ENCODE data around the gene ATP11B. TPM values are rescaled to one million over a fixed set of nuclear protein-coding genes. Genes with fewer than 3 reads are reported as not detected.

The ATP11B gene
- total RNA-seq, 1 donor from 2014 or later = 115 TPM

DNA sequence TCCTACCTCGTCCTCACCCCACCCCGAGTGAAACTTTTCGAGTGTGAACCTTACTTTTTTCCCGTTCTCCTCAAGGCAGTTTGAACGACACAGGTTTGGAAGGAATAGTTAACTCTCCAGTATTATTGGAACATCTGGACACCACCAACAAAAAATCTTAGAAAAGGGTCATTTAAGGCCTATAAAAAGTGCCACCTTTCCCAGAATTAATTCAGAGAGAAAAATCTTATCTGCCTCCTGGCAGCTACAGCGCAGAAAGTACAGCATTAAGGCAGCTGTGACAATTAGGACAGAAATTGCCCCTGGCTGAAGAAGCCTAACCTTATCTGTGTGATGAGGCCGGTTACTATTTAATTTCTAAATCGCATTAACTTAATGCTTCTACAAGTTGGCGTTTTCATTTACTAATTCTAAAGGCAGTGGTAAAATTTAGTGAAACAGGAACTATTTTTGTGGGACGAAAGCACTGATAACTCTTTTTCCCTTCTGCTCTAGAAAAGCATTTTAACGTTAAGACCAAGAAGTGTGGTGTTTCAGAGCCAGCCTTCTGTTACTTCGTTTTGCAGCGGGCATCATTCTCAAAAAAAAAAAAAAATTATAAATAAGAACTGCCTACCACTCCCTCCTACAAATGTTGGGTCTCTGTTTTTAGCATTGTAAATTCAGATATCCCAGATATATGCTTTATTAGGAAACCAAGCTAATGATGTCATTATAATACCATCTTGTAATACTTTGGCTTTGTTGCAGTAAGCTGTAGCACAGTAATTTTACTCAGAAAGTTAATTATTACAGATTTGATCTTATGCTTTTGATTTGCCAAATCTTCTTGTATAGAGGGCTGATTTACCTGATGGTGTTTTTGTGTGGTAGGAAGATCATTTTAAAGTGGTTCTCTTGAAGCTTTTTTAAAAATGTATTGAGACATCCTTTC lies 1.4 kb downstream of the ATP11B start:
- intact Hi-C loops (cut with micrococcal nuclease) = loop anchor here (1.0 to 10.0 kb wide), 13 partner anchors 16 to 1882 kb away; partner anchors contain the start of genes DNAJC19, EIF2B5, FXR1 and KLHL6

DNA sequence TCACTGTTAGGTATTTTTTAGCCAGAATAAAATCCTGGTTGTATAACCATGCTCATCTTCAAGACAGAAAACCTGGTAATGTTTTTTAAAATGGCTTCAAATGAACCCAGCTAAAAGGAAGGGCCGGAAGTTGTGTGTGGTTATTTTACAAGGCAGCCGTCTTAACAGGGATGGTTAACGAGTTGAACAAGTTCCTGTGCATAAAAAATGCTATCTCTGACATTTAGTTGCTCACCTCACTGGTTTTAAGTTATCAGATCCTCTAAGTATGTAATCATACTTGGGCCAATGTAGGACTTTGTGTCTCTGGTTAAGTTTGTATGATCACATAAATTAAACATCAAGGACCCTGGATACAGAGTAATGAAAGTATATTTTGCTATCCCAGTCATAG lies 2.1 kb downstream of the ATP11B start:
- intact Hi-C loops (cut with micrococcal nuclease) = loop anchor here (1.0 to 10.0 kb wide), 7 partner anchors 15 to 1807 kb away; partner anchors contain the start of genes DNAJC19, EIF2B5 and KLHL6

DNA sequence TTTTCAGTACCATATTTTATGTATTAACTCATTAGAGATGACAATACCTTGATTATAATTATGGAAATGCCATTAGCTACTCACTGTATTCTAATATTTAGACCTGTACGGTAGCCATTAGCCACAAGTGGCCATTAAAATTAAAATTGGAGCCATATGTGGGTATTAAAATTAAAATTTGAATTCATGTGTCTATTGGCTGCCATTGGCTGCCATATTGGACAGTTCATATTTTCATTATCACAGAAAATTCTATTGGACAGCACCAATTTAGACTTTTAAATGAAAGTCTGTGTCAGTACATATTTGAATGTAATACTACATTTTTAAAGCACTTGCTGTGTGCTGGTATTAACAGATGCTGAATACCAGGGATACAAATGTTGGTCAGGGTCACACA lies 3.0 kb downstream of the ATP11B start:
- intact Hi-C loops (cut with micrococcal nuclease) = loop anchor here (10.0 kb wide), 2 partner anchors 758 to 1338 kb away; partner anchors contain the start of genes EIF2B5 and KLHL6

DNA sequence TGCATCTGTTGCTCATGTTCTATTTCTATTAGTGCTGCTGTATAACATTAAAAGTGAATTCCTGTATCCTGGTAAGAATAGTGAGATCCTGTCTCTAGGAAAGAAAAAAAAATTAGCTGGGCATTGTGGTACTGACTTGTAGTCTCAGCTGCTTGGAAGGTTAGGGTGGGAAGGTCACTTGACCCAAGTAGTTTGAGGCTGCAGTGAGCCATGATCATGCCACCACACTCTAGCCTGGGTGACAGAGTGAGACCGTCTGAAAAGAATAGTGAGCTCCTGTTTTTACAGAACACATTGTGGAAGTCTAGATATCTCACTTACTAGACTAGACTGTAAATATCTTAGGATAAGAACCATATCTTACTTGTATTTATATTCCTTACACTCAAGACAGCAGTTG lies 4.6 kb downstream of the ATP11B start:
- intact Hi-C loops (cut with micrococcal nuclease) = loop anchor here (10.0 kb wide), 2 partner anchors 757 to 1337 kb away; partner anchors contain the start of genes EIF2B5 and KLHL6

DNA sequence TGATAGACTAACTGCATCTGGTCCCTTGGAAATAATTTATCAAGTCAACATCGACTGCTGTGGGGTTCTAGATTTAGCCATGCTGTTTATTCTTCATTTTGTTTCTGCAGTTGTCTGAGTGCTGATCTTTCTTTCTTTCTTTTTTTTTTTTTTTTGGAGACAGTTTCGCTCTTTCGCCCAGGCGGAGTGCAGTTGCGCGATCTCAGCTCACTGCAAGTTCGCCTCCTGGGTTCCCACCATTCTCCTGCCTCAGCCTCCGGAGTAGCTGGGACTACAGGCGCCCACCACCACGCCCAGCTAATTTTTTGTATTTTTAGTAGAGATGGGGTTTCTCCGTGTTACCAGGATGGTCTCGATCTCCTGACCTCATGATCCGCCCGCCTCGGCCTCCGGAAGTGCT lies 5.8 kb downstream of the ATP11B start:
- intact Hi-C loops (cut with micrococcal nuclease) = loop anchor here (10.0 kb wide), 2 partner anchors 756 to 1336 kb away; partner anchors contain the start of genes EIF2B5 and KLHL6

DNA sequence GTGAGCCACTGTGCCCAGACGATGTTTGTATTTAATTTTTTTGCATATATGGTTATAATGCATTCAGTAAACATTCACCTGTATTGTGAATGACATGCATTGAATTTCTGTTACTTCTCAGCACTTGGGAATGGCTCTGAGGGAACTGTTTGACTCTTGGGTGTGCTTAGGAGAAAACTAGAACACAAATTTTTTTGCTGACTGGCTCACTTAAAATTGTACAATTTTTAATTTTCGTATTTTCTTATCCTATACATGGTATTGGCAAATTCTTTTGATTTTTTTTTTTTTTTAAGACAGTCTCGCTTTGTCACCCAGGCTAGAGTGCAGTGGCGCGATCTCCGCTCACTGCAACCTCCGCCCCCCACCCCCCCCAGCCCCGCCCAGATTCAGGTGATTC lies 7.2 kb downstream of the ATP11B start:
- intact Hi-C loops (cut with micrococcal nuclease) = no loop called here

DNA sequence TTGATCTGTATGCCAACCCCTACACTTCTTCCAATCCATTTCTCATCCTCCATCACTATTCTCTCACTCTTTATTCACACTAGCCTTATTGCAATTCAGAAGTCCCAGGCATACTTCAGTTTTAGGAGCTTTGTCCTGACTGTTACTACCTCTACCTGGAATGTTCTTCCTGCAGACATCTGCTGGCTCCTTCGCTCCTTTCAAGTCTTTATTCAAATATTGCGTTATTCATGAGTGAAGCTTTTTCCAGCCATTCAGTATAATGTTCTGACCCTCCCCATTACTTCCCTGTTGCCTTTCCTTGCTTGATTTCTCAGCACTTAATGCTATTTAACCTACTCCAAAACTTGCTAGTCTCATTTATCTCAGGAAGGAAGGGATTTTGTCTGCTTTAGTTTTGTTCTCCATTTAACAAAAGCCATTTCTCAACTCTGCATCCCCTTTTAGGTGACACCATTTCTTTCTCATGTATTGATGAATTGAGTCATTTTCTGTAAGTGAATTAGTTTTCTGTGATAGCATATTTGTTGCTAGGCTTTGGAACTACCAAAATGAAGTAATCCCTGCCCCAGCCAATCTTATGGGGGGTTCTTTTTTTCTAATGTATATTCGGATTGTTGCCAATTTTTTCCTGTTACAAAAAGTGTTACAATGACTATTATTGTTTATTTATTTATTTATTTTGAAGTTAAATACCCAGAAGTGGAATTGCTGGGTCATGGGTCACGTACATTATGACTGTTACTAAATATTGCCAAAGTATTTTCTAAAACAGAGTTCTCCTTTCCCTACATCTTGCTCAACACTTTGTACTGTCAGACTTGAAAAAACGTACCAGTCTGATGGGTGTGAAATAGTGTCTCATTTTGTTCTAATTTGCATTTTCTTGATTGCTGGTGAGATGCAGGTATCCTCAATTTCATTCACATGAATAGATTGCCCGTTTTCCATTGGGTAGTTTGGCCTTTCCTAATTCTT lies 9.4 kb downstream of the ATP11B start:
- intact Hi-C loops (cut with micrococcal nuclease) = no loop called here

DNA sequence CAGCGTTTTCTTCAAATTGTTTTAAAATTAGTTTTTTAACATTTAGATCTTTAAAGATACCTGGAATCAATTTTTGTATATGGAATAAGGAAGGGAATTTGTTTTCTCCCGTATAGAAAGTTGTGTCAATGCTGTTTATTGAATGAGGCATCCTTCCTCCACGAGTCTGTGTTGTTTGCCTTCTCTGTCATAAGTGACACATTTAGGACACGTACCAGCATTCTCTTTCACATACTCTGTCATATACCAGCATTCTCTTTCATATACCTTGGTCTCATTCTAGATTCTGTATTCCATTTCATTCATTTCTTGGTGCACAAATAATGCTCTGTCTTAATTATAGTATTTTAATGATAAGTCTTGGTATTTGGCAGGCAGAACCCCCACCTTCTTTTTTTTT lies 10.3 kb downstream of the ATP11B start:
- intact Hi-C loops (cut with micrococcal nuclease) = no loop called here

DNA sequence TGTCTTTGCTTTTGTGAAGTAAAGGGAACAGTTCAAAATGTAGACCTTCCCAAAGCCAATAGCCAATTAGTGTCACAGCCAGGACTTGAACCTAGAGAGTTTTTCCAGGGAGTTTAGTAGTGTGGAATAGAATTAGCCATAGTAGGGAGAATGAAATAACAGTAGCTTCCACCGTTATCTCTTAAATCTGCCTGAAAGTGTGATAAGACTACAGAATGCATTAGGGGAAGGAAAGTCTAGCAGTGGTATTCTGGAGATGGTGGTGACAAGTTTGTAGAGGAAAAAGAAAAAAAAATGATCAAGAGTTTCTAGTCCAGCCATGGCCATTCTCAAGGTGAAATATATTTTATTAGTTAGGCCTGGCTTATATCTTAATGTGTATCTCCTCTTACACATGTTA lies 13.8 kb downstream of the ATP11B start:
- intact Hi-C loops (cut with micrococcal nuclease) = no loop called here

DNA sequence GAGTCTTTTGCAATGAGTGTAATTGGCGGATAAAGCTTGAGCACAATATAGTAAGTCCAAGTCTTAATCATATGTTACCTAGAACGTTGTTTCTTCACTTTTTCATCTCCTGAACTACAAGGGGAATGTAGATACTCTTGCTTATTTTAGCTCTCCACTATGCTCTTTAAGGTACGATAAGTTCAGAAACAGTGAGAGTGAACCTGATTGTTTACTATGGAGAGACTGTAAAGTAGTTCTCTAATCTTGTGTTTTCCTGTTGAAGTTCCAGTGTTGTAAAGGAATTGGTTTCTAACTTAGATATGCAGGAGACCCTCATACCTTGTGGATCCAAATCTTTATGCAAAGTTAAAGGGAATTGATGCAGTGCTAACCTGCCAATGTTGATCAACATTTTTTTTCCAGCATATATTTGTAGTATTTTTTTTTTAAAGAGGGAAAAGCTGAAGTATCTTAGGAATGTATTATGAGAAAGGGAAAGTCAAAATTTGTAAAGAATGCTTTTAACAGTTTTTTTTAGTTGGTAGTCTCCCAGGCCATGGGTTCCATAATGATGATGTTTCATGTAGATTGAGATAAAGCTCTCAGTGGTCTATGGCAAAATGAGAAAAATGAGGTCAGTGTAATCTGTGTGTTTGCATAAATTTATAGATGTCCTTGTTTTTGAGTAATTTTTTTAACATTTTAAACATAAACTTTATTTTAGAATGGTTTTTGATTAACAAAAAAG lies 14.9 kb downstream of the ATP11B start:
- intact Hi-C loops (cut with micrococcal nuclease) = no loop called here

DNA sequence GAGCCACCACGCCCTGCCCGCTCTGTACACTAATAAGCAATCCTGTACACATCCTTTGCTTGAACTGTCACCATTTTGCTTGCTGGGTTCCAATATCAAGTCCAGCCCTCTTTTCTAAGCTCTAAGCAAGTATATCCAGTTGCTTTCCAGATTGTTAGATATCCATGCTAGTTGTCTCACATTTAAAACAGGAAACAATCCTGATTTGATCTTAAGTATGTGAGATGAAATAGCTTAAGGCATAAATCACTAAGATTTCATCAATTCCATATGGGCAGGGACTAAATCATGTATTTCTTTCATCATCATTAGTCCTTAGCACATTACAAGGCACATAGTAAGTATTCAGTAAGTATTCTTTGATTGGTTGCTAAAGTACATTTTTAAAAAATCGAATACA lies 16.2 kb downstream of the ATP11B start:
- intact Hi-C loops (cut with micrococcal nuclease) = no loop called here

DNA sequence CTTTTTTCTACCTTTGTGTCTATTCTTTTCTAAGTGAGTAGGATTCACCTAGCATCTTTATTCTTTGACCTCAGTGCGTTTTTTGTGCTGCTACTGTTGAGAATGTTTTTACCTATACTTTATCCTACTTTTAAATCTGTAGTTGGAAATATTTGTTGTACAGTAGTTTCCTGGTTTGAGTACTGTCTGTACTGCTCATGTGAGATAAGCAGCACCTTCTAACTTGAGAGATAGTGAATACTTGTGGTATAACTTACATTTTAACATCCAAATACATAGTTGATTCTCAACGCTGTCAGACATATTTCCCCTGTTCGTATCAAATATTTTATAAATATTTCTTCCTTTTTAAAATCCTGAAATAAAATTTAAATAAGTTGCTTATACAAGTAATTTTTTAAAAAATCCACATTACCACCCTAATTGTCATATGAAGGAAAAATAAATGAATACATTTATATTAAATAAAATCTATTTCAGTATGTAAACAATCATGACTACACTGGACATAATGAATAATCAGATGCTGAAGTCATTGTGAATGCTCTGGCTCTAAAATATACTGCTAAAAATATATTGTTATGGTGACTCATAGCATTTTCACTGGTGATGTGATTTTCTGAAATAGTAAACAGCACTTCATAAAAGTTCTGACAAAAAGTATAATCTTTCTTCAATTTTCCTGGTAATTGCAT lies 17.4 kb downstream of the ATP11B start:
- intact Hi-C loops (cut with micrococcal nuclease) = loop anchor here (2.0 kb wide), 1 partner anchor 16 kb away; no protein-coding TSS in a partner anchor

DNA sequence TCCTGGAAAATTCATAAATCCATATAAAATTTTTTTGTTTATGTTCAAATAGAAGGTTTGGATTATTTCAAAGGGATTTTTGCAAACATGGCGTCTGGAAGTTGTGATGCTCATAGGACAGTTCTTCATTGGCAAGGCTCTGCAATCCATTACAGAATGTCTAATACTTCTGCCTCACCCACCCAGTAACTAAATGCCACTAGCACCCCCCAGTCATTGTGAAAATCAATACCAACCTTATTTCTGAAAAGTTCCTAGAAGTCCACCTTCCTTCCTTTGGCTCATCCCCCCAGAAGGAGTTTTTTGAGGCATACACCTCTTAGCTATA lies 17.9 kb downstream of the ATP11B start:
- intact Hi-C loops (cut with micrococcal nuclease) = loop anchor here (2.0 kb wide), 1 partner anchor 16 kb away; no protein-coding TSS in a partner anchor

DNA sequence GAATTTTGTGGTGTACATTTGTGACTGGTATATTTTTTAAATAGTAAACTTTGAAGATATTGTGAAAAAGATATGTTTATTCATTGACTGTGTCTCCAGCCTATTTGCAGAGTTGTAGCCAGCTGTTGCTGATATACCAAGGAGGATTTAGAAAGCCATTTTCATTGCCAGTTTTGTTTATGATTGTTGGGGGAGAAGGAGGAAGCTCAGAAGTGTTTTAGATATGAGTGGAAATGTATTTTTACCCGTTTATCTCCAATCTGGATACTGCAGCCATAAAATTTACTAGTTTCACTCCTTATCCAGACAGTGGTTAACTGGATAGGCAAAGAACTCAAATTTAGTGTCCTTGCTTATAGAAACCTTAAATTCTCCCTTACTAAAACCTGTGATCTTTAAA lies 18.8 kb downstream of the ATP11B start:
- intact Hi-C loops (cut with micrococcal nuclease) = no loop called here

DNA sequence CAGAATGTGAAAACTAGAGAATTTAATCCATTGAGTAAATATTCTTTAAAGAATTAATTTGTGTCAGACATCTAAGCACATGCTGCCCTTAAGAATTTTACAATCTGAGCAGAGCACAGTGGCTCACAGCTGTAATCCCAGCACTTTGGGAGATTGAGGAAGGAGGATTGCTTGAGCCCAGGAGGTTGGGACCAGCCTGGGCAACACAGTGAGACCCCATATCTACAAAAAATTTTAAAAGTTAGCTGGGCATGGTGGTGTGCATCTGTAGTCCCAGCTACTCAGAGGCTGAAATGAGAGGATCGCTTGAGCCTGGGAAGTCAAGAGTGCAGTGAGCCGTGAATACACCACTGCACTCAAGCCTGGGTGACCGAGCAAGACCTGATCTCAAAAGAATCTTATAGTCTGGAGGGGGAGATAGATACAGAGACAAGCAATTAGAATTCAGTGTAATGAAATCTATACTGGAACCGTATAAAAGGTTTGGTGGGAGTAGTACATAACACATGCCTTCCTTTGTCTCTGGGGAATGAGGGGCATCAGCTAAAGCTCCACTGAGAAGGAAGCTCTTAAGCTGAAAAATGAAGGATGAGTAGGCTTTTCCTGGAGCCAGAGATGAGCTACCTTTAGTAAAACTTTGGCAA lies 21.2 kb downstream of the ATP11B start:
- intact Hi-C loops (cut with micrococcal nuclease) = loop anchor here (2.0 kb wide), 1 partner anchor 14 kb away; no protein-coding TSS in a partner anchor

DNA sequence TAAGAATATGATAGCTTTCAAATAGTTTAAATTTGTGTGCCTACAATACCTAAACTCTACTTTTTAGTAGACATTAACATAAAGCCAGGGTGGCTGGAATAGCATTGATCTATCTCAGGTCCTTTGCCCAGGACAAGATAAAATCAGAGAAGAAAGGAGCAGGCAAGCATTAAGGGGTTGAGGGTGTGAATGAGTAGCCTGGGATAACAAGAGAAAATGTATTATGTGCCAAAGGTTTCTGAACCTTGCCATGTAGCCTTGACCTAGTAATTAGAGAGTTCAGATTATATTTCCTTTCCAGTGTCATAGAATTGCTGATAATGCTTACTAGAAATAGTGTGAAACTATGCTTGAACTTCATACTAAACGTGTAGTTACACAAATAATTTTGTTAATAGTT lies 22.9 kb downstream of the ATP11B start:
- intact Hi-C loops (cut with micrococcal nuclease) = no loop called here

DNA sequence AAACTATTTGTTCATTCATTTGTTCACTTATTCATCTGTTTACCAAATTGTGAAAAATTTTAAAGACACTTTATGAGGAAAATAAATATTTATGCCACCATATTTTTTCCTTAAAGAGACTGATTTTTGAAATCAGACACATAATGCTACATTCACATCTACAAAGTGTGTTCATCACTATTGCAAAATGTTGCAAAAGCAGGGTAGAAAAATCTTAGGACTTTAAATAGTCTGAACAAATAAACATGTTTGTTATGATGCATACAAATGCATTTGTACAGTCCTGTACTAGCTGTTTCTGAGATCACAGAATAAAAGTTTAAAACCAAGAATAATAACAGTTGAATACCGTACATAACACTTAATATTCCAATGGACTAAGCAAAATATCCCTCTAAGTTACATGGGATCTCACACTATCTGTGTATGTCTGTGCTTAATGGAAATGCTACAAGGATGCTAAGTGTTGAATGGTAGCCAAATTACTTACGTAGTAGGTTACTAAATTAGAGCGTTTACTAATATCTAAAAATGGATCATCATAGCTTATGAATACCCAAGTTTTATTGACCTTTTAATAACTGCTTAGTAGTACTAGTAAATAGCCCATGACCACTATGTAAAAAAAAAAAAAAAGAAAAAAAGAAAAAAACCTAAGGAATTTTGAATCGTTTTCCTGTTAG lies 25.1 kb downstream of the ATP11B start:
- intact Hi-C loops (cut with micrococcal nuclease) = no loop called here

DNA sequence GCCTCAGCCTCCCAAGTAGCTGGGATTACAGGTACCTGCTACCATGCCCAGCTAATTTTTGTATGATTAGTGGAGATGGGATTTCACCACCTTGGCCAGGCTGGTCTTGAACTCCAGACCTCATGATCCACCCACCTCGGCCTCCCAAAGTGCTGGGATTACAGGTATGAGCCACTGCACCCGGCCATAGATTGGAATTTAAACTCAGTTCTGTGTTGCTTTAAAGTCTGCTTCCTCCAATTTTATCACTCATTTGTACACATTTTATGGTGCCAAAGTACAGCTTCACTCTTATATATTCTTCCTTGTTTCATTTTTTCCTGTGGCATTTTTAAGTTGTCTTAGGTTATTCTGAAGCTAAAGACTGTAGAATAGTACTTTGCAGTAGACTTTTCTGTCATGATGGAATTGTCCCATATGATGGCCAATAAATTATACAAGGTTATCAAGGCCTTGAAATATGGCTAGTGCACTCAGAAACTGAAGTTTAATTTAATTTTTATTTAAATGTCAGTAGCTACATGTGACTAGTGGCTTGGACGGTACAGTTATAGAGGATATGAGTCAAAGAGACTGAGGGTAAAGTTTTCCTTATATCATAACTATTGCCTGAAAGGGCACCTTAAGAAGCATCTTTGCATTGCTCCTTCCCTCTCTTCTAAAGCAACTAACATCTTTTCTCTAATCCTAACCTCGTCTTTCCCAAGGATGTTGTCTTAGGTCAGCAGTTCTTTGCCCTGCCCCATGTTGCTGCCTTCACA lies 28.1 kb downstream of the ATP11B start:
- intact Hi-C loops (cut with micrococcal nuclease) = no loop called here
